ENCODE measurements around the gene MPZL3. TPM values are rescaled to one million over a fixed set of nuclear protein-coding genes. Genes with fewer than 3 reads are reported as not detected.

MPZL3 gene
- total and polyA plus RNA-seq, 4 donors, result 2.5 to 6.9 (median 3.5) TPM

- 62% methylated on average over 1 of the region's 1 CpG for WGBS
- DNase-seq (ENCODE audit: low spot score), result no peak
- no peaks in the 10 kb centered on the region for H3K36me3 ChIP-seq (ENCODE audit: control insufficient read depth in 4 of 4, insufficient read depth in 3 of 4, low read depth in 1 of 4, low read length in 3 of 4)
- H3K27ac ChIP-seq (ENCODE audit: low read depth in 1 of 2, low read length in 2 of 2), result no peak overlapping the region
- no peaks in the 10 kb centered on the region for H3K9me3 ChIP-seq (ENCODE audit: control insufficient read depth in 4 of 4, low read length in 3 of 4)
- no peak for TF ChIP-seq SP1 (IDR thresholded peaks at IDR 0.05)
- TF ChIP-seq FOXA2 (IDR thresholded peaks at IDR 0.05), result no peak
- no peak for TF ChIP-seq RXRA (IDR thresholded peaks at IDR 0.05)
- peaks cover 9 to 29% (median 20%) of the 10 kb centered on the region in 4 donors for H3K4me1 ChIP-seq (ENCODE audit: control insufficient read depth in 4 of 4, insufficient read depth in 4 of 4, low read length in 3 of 4)
- H3K4me3 ChIP-seq (ENCODE audit: low read depth in 1 of 3, low read length in 3 of 3), result no peak overlapping the region
- no peaks in the 10 kb centered on the region for H3K27me3 ChIP-seq (ENCODE audit: control insufficient read depth in 4 of 4, insufficient read depth in 4 of 4, low read length in 3 of 4)
- no peak overlapping the region for H3K9ac ChIP-seq (ENCODE audit: low read depth in 1 of 2, low read length in 2 of 2)
Observed at GRCh38 chr11:118206391-118207031, 45.7 kb downstream of the MPZL3 start.

- peaks cover 9 to 28% (median 22%) of the 10 kb centered on the region in 4 donors for H3K4me1 ChIP-seq (ENCODE audit: control insufficient read depth in 4 of 4, insufficient read depth in 4 of 4, low read length in 3 of 4)
- H3K4me3 ChIP-seq (ENCODE audit: low read depth in 1 of 3, low read length in 3 of 3), result no peak overlapping the region
- H3K27me3 ChIP-seq (ENCODE audit: control insufficient read depth in 4 of 4, insufficient read depth in 4 of 4, low read length in 3 of 4), result no peaks in the 10 kb centered on the region
- no peak for DNase-seq (ENCODE audit: low spot score)
- H3K36me3 ChIP-seq (ENCODE audit: control insufficient read depth in 4 of 4, insufficient read depth in 3 of 4, low read depth in 1 of 4, low read length in 3 of 4), result no peaks in the 10 kb centered on the region
- H3K9ac ChIP-seq (ENCODE audit: low read depth in 1 of 2, low read length in 2 of 2), result no peak overlapping the region
- 94% methylated on average over 9 of the region's 9 CpGs for WGBS
- no peak overlapping the region for H3K27ac ChIP-seq (ENCODE audit: low read depth in 1 of 2, low read length in 2 of 2)
- H3K9me3 ChIP-seq (ENCODE audit: control insufficient read depth in 4 of 4, low read length in 3 of 4), result no peaks in the 10 kb centered on the region
- TF ChIP-seq FOXA1 (IDR thresholded peaks at IDR 0.05) (no peak), NR2F2 (IDR thresholded peaks at IDR 0.05) (no peak), RXRA (IDR thresholded peaks at IDR 0.05) (peak in 1 of 2 donors; percentile 21), MAX (IDR thresholded peaks at IDR 0.05) (no peak), HNF4G (IDR thresholded peaks at IDR 0.05) (no peak), YY1 (IDR thresholded peaks at IDR 0.05) (no peak), ZBTB33 (IDR thresholded peaks at IDR 0.05) (no peak), ATF3 (IDR thresholded peaks at IDR 0.05) (no peak), RAD21 (IDR thresholded peaks at IDR 0.05) (no peak), REST (IDR thresholded peaks at IDR 0.05) (no peak), EGR1 (IDR thresholded peaks at IDR 0.05; ENCODE audit: low read depth in 2 of 2) (no peak), HNF4A (conservative IDR thresholded peaks at IDR 0.05) (peak in 1 of 2 donors; percentile 38), CTCF (IDR thresholded peaks at IDR 0.05; ENCODE audit: low read depth, low read length, missing input control) (no peak)
Observed at GRCh38 chr11:118205606-118206378, 46.4 kb downstream of the MPZL3 start.

All from liver (tissue), 9 donors.